PC-3 (cell line): ENCODE data around the gene MON2. TPM values are rescaled to one million over a fixed set of nuclear protein-coding genes. Genes with fewer than 3 reads are reported as not detected.
"Not testable (repeated sequence)": the region's sequence is repeated elsewhere in the genome, so short reads cannot be mapped to it uniquely, and the experiment has no call there.

Experiments used
- ATAC-seq: fragments of 200-7000 bp; cut with Tn5 transposase; 2 replicates; pipeline ENCODE4 v1.9.1; 2020; ENCODE audit warnings: mild to moderate bottlenecking, moderate library complexity
- BruUV-seq: library from RNA; stranded (reverse); fragments of 400-500 nt; replicated peaks from 2 replicates; lab custom pipeline; 2021; lab: Mats Ljungman, UMichigan
- CTCF ChIA-PET: fragments of 300-600 bp; sonication (Branson Sonifier 250); formaldehyde crosslinking; loops from one replicate; lab custom pipeline; 2022; ENCODE audit warnings: antibody characterized with exemption; lab: Charles Lee
- POLR2A ChIA-PET: fragments of 300-600 bp; sonication (Branson Sonifier 250); formaldehyde crosslinking; loops from one replicate; lab custom pipeline; 2022; ENCODE audit warnings: antibody characterized with exemption; ENCODE audit not compliant: unreplicated experiment; lab: Charles Lee
- DNase-seq: peaks from one replicate; pipeline ENCODE4 v3.0.0-alpha.2; 2015
- H2AFZ ChIP-seq: fragments of 300-600 bp; sonication (generic); 2 replicates; pipeline ENCODE4 v1.6.0; 2016; ENCODE audit warnings: antibody characterized with exemption, low read length
- H3F3A ChIP-seq: fragments of 300-600 bp; sonication (generic); one replicate; pipeline ENCODE4 v1.6.0; 2017; ENCODE audit warnings: antibody characterized with exemption, low read length, control low read depth, mild to moderate bottlenecking; ENCODE audit not compliant: unreplicated experiment
- H3K27ac ChIP-seq: fragments of 300-600 bp; sonication (generic); 2 replicates; pipeline ENCODE4 v1.5.1; 2016; ENCODE audit warnings: mild to moderate bottlenecking, low read length
- H3K27me3 ChIP-seq: fragments of 300-600 bp; sonication (generic); 2 replicates; pipeline ENCODE4 v1.6.1; 2016; ENCODE audit warnings: low read length, mixed read lengths
- H3K36me3 ChIP-seq: fragments of 300-600 bp; sonication (generic); 2 replicates; pipeline ENCODE4 v1.6.1; 2016; ENCODE audit warnings: low read depth, mixed run types, low read length, mixed read lengths
- H3K4me1 ChIP-seq: fragments of 300-600 bp; sonication (generic); 2 replicates; pipeline ENCODE4 v1.5.1; 2016; ENCODE audit warnings: low read length; ENCODE audit not compliant: insufficient read depth
- H3K4me2 ChIP-seq: fragments of 300-600 bp; sonication (generic); 2 replicates; pipeline ENCODE4 v1.6.0; 2016; ENCODE audit warnings: low read length
- H3K4me3 ChIP-seq: fragments of 300-600 bp; sonication (generic); 2 replicates; pipeline ENCODE4 v1.5.1; 2016; ENCODE audit warnings: mild to moderate bottlenecking, low read length, mixed read lengths
- H3K79me2 ChIP-seq: fragments of 300-600 bp; sonication (generic); 2 replicates; pipeline ENCODE4 v1.6.1; 2017; ENCODE audit warnings: low read length, mixed read lengths
- H3K9ac ChIP-seq: fragments of 300-600 bp; sonication (generic); 2 replicates; pipeline ENCODE4 v1.6.0; 2016; ENCODE audit warnings: mild to moderate bottlenecking, low read length
- H3K9me2 ChIP-seq: fragments of 300-600 bp; sonication (generic); replicated peaks from 2 replicates; pipeline ENCODE4 v1.6.1; 2016; ENCODE audit warnings: mixed run types, low read length, mixed read lengths
- H3K9me3 ChIP-seq: fragments of 300-600 bp; sonication (generic); 2 replicates; pipeline ENCODE4 v1.6.1; 2016; ENCODE audit warnings: low read length, mixed read lengths
- H4K20me1 ChIP-seq: fragments of 300-600 bp; sonication (generic); 2 replicates; pipeline ENCODE4 v1.6.1; 2016; ENCODE audit warnings: low read length, mixed read lengths
- CTCF ChIP-seq: fragments of 300-600 bp; sonication (generic); conservative IDR thresholded peaks from 2 replicates; pipeline ENCODE4 v1.5.1; 2017; ENCODE audit warnings: antibody characterized with exemption, low read depth, mild to moderate bottlenecking, low read length
- EZH2 ChIP-seq: fragments of 300-600 bp; sonication (generic); IDR thresholded peaks from one replicate; pipeline ENCODE4 v1.6.1; 2017; ENCODE audit warnings: antibody characterized with exemption, mild to moderate bottlenecking, low read length; ENCODE audit not compliant: unreplicated experiment
- EZH2phosphoT487 ChIP-seq: fragments of 300-600 bp; sonication (generic); IDR thresholded peaks from 2 replicates; pipeline ENCODE4 v1.6.1; 2018; ENCODE audit warnings: mild to moderate bottlenecking, antibody characterized with exemption, low read length, borderline replicate concordance
- intact Hi-C: fragments of 100-400 bp; cut with micrococcal nuclease; formaldehyde crosslinking; loops from 2 replicates; pipeline ENCODE4 v1.9.0; 2023
- total RNA-seq: library from RNA; depleted of rRNA; stranded (reverse); fragments of >200 nt; gene quantifications from 2 replicates; pipeline ENCODE4 v1.2.3, GENCODE V29; 2014

The MON2 gene
- total RNA-seq, 1 experiment from 2014 or later = 19.1 TPM

GRCh38 chr12:62448436-62448835 is 18.2 kb upstream of the MON2 start:
- ATAC-seq (no peak), DNase-seq (no peak)
- Histone ChIP-seq H3K36me3 (no peaks in the 10 kb centered on the region), H3K4me2 (no peak overlapping the region), H3K79me2 (no peaks in the 10 kb centered on the region), H3K9me3 (no peaks in the 10 kb centered on the region), H3K4me1 (no peaks in the 10 kb centered on the region), H3K9ac (no peak overlapping the region), H3K4me3 (no peak overlapping the region), H3K27me3 (0 out of 2 replicates have a peak, but pooled peaks cover 4% of the 10 kb centered on the region), H4K20me1 (no peaks in the 10 kb centered on the region), H3K27ac (no peak overlapping the region), H3F3A (no peaks in the 10 kb centered on the region), H2AFZ (no peak overlapping the region), H3K9me2 (no peaks in the 10 kb centered on the region)
- ChIA-PET POLR2A (no interaction called here), CTCF (no interaction called here)
- intact Hi-C loops = no loop called here
- no peak for TF ChIP-seq EZH2
- TF ChIP-seq EZH2phosphoT487 = no peak
- no peak for TF ChIP-seq CTCF
- BruUV-seq = no TSS peak

- POLR2A ChIA-PET, H3K36me3 ChIP-seq, H3K27ac ChIP-seq, H3K27me3 ChIP-seq, H3K4me1 ChIP-seq, H4K20me1 ChIP-seq, H3K9me3 ChIP-seq, H3K4me2 ChIP-seq, CTCF ChIA-PET, BruUV-seq, H3K9me2 ChIP-seq, H3K9ac ChIP-seq, H2AFZ ChIP-seq, H3K4me3 ChIP-seq, H3K79me2 ChIP-seq, ATAC-seq, H3F3A ChIP-seq, DNase-seq, intact Hi-C loops: not testable (repeated sequence)
These were observed 11.2 kb upstream of the MON2 start for GRCh38 chr12:62455429-62455828.

GRCh38 chr12:62458626-62459025 is 8.0 kb upstream of the MON2 start:
- no TSS peak for BruUV-seq
- no peak for DNase-seq
- Histone ChIP-seq H3K4me3 (no peak overlapping the region), H3K36me3 (no peaks in the 10 kb centered on the region), H3K27me3 (no peaks in the 10 kb centered on the region), H3K4me2 (no peak overlapping the region), H3K9me2 (no peaks in the 10 kb centered on the region), H3K79me2 (no peaks in the 10 kb centered on the region), H3K4me1 (no peaks in the 10 kb centered on the region), H4K20me1 (no peaks in the 10 kb centered on the region), H3K9me3 (no peaks in the 10 kb centered on the region), H2AFZ (no peak overlapping the region), H3K9ac (no peak overlapping the region), H3F3A (no peaks in the 10 kb centered on the region), H3K27ac (no peak overlapping the region)
- TF ChIP-seq CTCF (no peak), EZH2phosphoT487 (no peak), EZH2 (no peak)
- ChIA-PET POLR2A (no interaction called here), CTCF (interaction anchor here (0.6 kb wide), 1 partner anchor 20 kb away, joined by 4 read pairs; no protein-coding TSS in a partner anchor)
- ATAC-seq = no peak
- intact Hi-C loops = no loop called here
